ENCODE results near the gene PTH2. TPM values are rescaled to one million over a fixed set of nuclear protein-coding genes. Genes with fewer than 3 reads are reported as not detected.

The PTH2 gene
- total and polyA plus RNA-seq, 10 of the 15 experiments (the other 5 are each of a cell fraction or from before 2014, with no cell fraction given): not detected

- 0 out of 2 replicates have a peak, but pooled peaks have one; percentile 46 for TF ChIP-seq KDM1A (IDR thresholded peaks at IDR 0.05; ENCODE audit: borderline replicate concordance)
- TF ChIP-seq MTA2 (IDR thresholded peaks at IDR 0.05; ENCODE audit: low read depth): no peak
- TF ChIP-seq, protein P1, sequence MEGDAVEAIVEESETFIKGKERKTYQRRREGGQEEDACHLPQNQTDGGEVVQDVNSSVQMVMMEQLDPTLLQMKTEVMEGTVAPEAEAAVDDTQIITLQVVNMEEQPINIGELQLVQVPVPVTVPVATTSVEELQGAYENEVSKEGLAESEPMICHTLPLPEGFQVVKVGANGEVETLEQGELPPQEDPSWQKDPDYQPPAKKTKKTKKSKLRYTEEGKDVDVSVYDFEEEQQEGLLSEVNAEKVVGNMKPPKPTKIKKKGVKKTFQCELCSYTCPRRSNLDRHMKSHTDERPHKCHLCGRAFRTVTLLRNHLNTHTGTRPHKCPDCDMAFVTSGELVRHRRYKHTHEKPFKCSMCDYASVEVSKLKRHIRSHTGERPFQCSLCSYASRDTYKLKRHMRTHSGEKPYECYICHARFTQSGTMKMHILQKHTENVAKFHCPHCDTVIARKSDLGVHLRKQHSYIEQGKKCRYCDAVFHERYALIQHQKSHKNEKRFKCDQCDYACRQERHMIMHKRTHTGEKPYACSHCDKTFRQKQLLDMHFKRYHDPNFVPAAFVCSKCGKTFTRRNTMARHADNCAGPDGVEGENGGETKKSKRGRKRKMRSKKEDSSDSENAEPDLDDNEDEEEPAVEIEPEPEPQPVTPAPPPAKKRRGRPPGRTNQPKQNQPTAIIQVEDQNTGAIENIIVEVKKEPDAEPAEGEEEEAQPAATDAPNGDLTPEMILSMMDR (IDR thresholded peaks at IDR 0.05 in 2 of 3, conservative IDR thresholded peaks at IDR 0.05 in 1 of 3; ENCODE audit: control insufficient read depth in 2 of 3, extremely low read depth in 1 of 3, insufficient read depth in 1 of 3, low read depth in 3 of 3, low read length in 3 of 3): no peak
- TF ChIP-seq RAD21 (IDR thresholded peaks at IDR 0.05; ENCODE audit: insufficient read depth, low read depth, low read length): no peak
- no peak for TF ChIP-seq PAX8 (IDR thresholded peaks at IDR 0.05)
- no peak for TF ChIP-seq EED (IDR thresholded peaks at IDR 0.05; ENCODE audit: low read depth)
- no peak for TF ChIP-seq ZNF24 (IDR thresholded peaks at IDR 0.05)
- no peak for TF ChIP-seq CHD4 (IDR thresholded peaks at IDR 0.05)
- peak; percentile 85 for TF ChIP-seq MXI1 (IDR thresholded peaks at IDR 0.05; ENCODE audit: low read depth, low read length)
- no peak; the same call in 1 of the 2 replicates for TF ChIP-seq HDGF (IDR thresholded peaks at IDR 0.05)
- TF ChIP-seq RCOR1 (conservative IDR thresholded peaks at IDR 0.05; ENCODE audit: low read depth, low read length): no peak
- no peak for TF ChIP-seq GATAD2B (conservative IDR thresholded peaks at IDR 0.05; ENCODE audit: low read depth)
- TF ChIP-seq REST (IDR thresholded peaks at IDR 0.05; ENCODE audit: low read depth, low read length): no peak
- TF ChIP-seq TAF1 (IDR thresholded peaks at IDR 0.05; ENCODE audit: borderline replicate concordance, low read depth, low read length): peak; percentile 91
- TF ChIP-seq WRNIP1 (IDR thresholded peaks at IDR 0.05; ENCODE audit: borderline replicate concordance, low read depth, low read length): no peak
Measured at GRCh38 chr19:49453013-49453756, 29.9 kb upstream of the PTH2 start, which contains the start of gene ALDH16A1 (continued).

All from GM12878 (cell line).